Activated naive CD8-positive, alpha-beta T cell treated with anti-CD3 and anti-CD28 coated beads, Interleukin-2, amount 50 U/mL, for 24 hours (primary cell): ENCODE results near the gene TALDO1.
A peak's percentile ranks its signal among the peaks of the same experiment; 100 is the strongest.

ENCODE experiments used
- ATAC-seq: fragments of 150-1000 bp; cut with Tn5 transposase; one replicate; pipeline ENCODE4 v1.10.0; 2021
- DNase-seq: peaks from one replicate; pipeline ENCODE4 v3.0.0; 2021
- H3K27ac Mint-ChIP-seq: one replicate; pipeline ENCODE4 v1.8.0; 2021; ENCODE audit warnings: mild to moderate bottlenecking, mixed read lengths
- H3K27me3 Mint-ChIP-seq: one replicate; pipeline ENCODE4 v1.8.0; 2021; ENCODE audit warnings: mixed read lengths
- H3K36me3 Mint-ChIP-seq: one replicate; pipeline ENCODE4 v1.8.0; 2021; ENCODE audit warnings: low read depth, mixed read lengths
- H3K4me1 Mint-ChIP-seq: one replicate; pipeline ENCODE4 v1.8.0; 2021; ENCODE audit warnings: mixed read lengths
- H3K4me3 Mint-ChIP-seq: one replicate; pipeline ENCODE4 v1.8.0; 2021; ENCODE audit warnings: mild to moderate bottlenecking, moderate library complexity, mixed read lengths
- H3K9me3 Mint-ChIP-seq: one replicate; pipeline ENCODE4 v1.8.0; 2021; ENCODE audit warnings: mixed read lengths

The TALDO1 gene

GRCh38 chr11:812390-812789, 65.1 kb downstream of the TALDO1 start:
- Mint-ChIP-seq H3K4me3 (peak overlapping the region; percentile 93), H3K4me1 (peaks cover 38% of the 10 kb centered on the region), H3K27me3 (no peaks in the 10 kb centered on the region), H3K36me3 (peaks cover 39% of the 10 kb centered on the region), H3K9me3 (no peaks in the 10 kb centered on the region), H3K27ac (peak overlapping the region; percentile 98)
- DNase-seq (no peak), ATAC-seq (no peak)

DNA sequence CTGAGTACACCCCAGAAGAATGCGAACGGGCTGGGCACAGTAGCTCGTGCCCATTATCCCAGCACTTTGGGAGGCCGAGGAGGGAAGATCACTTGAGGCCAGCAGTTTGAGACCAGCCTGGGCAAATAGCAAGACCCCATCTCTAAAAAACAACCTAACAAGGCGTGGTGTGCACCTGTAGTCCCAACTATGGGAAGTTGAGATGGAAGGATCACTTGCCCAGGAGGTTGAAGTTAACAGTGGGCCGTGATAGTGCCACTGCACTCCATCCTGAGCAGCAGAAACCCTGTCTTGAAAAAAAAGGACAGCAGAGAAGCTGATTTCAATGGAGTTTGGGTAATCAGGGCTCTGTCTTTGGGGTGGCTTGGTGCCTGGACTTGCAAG, 65.8 kb downstream of the TALDO1 start:
- Mint-ChIP-seq H3K4me3 (peak overlapping the region; percentile 93), H3K4me1 (peaks cover 34% of the 10 kb centered on the region), H3K36me3 (peaks cover 39% of the 10 kb centered on the region), H3K27ac (peak overlapping the region; percentile 98), H3K27me3 (no peaks in the 10 kb centered on the region), H3K9me3 (no peaks in the 10 kb centered on the region)
- DNase-seq (no peak), ATAC-seq (no peak)

DNA sequence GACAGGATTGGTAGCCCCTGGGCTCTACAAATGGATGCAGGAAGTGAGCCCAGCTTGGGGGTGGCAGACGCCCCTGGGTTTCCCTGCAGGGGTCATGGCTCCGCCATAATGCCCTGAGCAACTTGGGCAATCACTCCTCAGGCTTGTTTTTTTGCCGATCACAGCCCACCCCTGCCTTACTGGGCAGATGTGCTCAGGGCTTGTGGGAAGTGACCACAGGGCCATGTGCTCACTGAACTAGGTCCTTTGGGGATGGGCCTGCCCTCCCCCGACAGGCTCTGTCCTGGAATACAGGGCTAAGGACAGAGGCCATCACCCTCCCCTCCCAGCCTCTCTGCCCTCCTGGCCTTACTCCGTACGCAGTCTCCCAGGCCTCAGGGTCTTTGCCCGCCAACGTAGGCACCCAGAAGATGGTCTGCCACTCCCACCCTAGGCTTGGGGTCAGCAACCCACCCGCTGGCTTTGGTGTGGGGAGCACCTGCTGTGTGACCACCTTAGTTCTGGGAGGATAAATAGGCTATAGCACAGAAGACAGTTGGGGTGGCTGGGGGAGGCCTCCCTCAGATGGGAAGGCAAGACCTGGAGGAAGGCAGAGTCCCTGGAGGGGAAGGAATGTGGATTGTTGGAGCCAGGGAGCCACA, 66.3 kb downstream of the TALDO1 start:
- Mint-ChIP-seq H3K27me3 (no peaks in the 10 kb centered on the region), H3K4me1 (peaks cover 34% of the 10 kb centered on the region), H3K36me3 (peaks cover 39% of the 10 kb centered on the region), H3K9me3 (no peaks in the 10 kb centered on the region), H3K4me3 (peak overlapping the region; percentile 93), H3K27ac (peak overlapping the region; percentile 98)
- DNase-seq: no peak
- ATAC-seq: no peak
